NT2/D1 (cell line): ENCODE data around the gene KLK4.
A peak's percentile ranks its signal among the peaks of the same experiment; 100 is the strongest.

ENCODE experiments used
- DNase-seq: peaks from one replicate; pipeline ENCODE4 v3.0.0-alpha.2; 2011; ENCODE audit warnings: low read depth, low spot score
- H3K27me3 ChIP-seq: 2 replicates; pipeline ENCODE4 v1.6.0; 2011; ENCODE audit warnings: mild to moderate bottlenecking; ENCODE audit not compliant: insufficient read length, insufficient read depth
- H3K36me3 ChIP-seq: 2 replicates; pipeline ENCODE4 v1.6.1; 2011; ENCODE audit warnings: mild to moderate bottlenecking, low read length, mixed read lengths; ENCODE audit not compliant: insufficient read depth, insufficient read length
- H3K4me1 ChIP-seq: 2 replicates; pipeline ENCODE4 v1.5.1; 2011; ENCODE audit not compliant: insufficient read depth, insufficient read length
- H3K4me3 ChIP-seq: 2 replicates; pipeline ENCODE4 v1.5.1; 2011; ENCODE audit warnings: low read depth; ENCODE audit not compliant: insufficient read length
- H3K9ac ChIP-seq: 2 replicates; pipeline ENCODE4 v1.6.0; 2011; ENCODE audit warnings: low read depth; ENCODE audit not compliant: insufficient read length
- H3K9me3 ChIP-seq: 2 replicates; pipeline ENCODE4 v1.5.1; 2011; ENCODE audit warnings: mild to moderate bottlenecking, low read length; ENCODE audit not compliant: insufficient read depth
- SUZ12 ChIP-seq: IDR thresholded peaks from 2 replicates; pipeline ENCODE4 v1.6.1; 2011; ENCODE audit not compliant: insufficient read length, insufficient read depth; ENCODE audit errors: extremely low read depth
- YY1 ChIP-seq: IDR thresholded peaks from 2 replicates; pipeline ENCODE4 v1.6.1; 2011; ENCODE audit not compliant: insufficient read length, insufficient read depth
- ZNF274 ChIP-seq: IDR thresholded peaks from 2 replicates; pipeline ENCODE4 v1.6.1; 2011; ENCODE audit warnings: mild to moderate bottlenecking, low read depth, low read length

Gene KLK4

DNA sequence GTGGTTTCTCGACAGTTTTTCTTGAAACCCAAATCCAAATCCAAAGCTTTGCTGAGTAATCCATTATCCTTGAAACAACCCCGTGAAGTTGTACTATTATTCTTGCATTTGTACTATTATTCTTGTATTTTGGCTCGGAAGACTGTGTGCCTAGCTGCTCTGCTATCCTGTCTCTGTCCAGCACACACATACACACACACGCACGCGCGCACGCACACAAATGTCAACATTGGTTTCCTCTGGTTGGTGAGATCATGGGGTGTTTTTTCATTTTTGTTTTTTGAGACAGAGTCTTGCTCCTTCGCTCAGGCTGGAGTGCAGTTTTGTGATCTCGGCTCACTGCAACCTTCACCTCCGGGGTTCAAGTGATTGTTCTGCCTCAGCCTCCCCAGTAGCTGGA is 14.9 kb upstream of the KLK4 start:
- TF ChIP-seq YY1 (no peak), ZNF274 (no peak), SUZ12 (no peak)
- Histone ChIP-seq H3K4me1 (no peaks in the 10 kb centered on the region), H3K4me3 (no peak overlapping the region), H3K9ac (no peak overlapping the region), H3K36me3 (no peaks in the 10 kb centered on the region), H3K27me3 (peaks cover 13% of the 10 kb centered on the region), H3K9me3 (no peaks in the 10 kb centered on the region)
- DNase-seq = no peak

DNA sequence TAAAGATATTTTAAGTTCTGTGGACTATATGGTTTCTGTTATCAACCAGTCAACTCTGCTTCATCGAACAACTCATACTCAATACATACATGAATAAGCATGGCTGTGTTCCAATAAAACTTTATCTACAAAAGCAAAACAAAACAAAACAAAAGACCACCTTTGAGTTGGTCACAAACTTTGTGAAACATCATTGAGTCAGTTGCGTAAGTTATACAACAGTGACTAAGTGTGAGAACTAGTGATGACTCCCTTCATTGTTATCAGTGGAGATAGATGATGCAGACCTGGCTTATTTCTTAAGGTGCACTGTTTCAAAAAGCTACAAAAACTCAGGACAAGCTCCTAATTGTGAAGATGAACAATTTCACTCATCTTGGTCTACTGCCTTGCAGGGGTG is 14.5 kb upstream of the KLK4 start:
- DNase-seq = no peak
- H3K9me3 ChIP-seq = no peaks in the 10 kb centered on the region
- TF ChIP-seq YY1 = no peak
- no peak for TF ChIP-seq SUZ12
- no peak for TF ChIP-seq ZNF274
- no peaks in the 10 kb centered on the region for H3K36me3 ChIP-seq
- no peak overlapping the region for H3K4me3 ChIP-seq
- peaks cover 14% of the 10 kb centered on the region for H3K27me3 ChIP-seq
- no peaks in the 10 kb centered on the region for H3K4me1 ChIP-seq
- no peak overlapping the region for H3K9ac ChIP-seq

DNA sequence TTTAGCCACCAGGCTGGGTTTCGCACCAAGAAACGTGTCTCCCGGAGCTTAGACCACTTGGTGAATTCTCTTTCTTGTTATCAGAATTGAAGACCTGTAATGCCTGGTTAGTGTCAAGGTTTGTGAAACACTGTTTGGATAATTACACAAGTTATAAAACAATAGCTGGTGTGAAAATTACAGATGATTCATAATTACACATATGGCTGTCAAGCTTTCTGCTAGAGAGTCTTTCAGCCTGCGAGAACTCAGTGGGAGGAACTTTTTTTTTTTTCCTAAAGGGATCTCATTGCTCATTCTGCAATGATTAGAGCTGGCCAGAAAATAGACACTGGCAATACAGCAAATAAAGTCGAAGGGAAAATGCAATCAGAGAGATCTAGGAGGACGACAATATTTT is 13.4 kb upstream of the KLK4 start:
- TF ChIP-seq ZNF274 (no peak), YY1 (no peak), SUZ12 (no peak)
- no peak for DNase-seq
- H3K9ac ChIP-seq = no peak overlapping the region
- no peaks in the 10 kb centered on the region for H3K4me1 ChIP-seq
- peaks cover 15% of the 10 kb centered on the region for H3K27me3 ChIP-seq
- no peak overlapping the region for H3K4me3 ChIP-seq
- H3K9me3 ChIP-seq = no peaks in the 10 kb centered on the region
- H3K36me3 ChIP-seq = no peaks in the 10 kb centered on the region

DNA sequence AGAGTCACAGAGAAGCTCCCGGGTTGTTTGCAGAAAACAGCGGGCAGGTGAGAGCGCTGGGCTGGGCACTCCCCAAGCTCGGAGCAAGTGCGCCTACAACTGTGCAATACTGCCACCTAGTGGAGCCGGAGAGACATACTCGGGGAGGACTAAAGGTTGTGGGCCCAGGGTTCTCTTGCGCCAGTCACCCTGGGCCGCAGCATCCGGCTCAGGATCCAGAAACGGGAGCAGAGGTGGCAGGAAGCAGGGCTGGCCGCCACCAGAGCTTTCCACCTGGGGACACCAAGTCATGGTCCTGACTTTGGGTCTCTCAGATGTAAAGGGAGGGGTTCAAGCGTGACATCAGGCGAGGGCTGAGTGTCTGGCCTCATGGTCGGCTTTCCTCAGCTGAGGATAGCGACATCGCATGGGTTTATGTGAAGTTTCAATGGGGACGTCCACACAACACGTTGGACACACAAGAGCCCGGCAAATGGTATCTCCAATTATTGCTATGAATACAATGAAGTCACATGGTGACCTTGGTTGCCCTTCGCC is 11.2 kb upstream of the KLK4 start:
- no peak for TF ChIP-seq ZNF274
- TF ChIP-seq SUZ12 = no peak
- TF ChIP-seq YY1 = no peak
- Histone ChIP-seq H3K36me3 (no peaks in the 10 kb centered on the region), H3K4me3 (no peak overlapping the region), H3K9me3 (no peaks in the 10 kb centered on the region), H3K9ac (no peak overlapping the region), H3K4me1 (no peaks in the 10 kb centered on the region), H3K27me3 (peaks cover 20% of the 10 kb centered on the region)
- peak; percentile 72 for DNase-seq

DNA sequence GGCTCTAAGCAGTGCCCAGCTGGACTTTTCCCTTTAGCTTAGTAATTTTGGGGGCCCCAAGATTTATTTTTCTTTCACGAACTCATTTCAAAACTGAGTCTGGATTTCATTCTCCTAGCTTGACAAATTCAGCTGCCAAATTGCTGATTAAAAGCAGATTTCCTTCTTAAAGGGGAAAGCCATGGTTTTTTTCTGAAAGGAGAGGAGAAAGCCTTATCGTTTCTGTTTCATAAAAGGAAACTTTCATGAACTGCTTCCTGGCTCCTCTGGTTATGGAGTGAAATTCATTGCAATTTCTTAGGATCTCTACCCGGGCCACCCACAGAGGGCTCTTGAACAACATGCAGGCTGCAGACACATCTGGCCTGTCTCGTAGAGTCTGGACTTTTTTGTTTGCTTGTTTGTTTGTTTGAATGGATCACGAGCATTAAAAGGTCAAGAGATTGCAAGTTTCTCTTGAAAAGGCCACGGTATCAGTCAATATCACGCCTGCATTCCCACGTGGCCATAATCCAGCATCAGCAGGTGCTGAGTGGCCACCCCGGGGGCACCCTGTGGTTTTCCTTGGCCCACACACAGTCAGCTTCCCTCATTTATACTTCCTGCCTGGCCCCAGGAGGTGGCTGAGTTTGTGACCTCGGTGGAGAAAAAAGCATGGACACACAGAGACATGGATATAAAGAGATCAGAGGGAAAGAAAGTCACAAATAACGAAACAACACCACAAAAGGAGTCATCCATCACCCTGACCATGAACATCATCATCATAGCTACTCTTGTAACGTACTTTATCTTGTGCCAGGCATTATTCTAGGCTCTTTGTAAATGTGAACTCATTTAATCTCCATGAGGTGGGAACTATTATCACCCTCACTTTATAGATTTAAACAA is 10.5 kb upstream of the KLK4 start:
- H3K36me3 ChIP-seq = no peaks in the 10 kb centered on the region
- peaks cover 20% of the 10 kb centered on the region for H3K27me3 ChIP-seq
- H3K9ac ChIP-seq = no peak overlapping the region
- DNase-seq = no peak
- H3K4me1 ChIP-seq = no peaks in the 10 kb centered on the region
- H3K4me3 ChIP-seq = no peak overlapping the region
- no peaks in the 10 kb centered on the region for H3K9me3 ChIP-seq
- no peak for TF ChIP-seq ZNF274

DNA sequence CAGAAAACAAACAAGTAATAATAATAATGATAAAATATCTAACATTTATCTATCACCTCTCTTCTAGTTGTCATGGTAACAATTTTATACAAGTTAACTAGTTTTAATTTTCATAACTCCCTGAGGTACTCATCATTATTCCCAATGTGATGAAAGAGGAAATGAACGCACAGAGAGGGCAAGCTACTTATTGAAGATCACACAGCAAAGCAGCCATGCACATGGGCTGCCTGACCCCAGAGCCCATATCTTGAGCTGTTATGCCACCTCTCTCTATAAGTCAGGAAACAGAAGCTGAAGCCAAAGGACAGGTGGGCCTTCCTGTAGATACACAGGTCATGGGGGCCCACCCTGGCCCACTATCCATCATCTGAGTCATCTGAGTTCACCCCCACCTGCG is 4.9 kb upstream of the KLK4 start:
- TF ChIP-seq ZNF274 = no peak
- TF ChIP-seq SUZ12 = no peak
- TF ChIP-seq YY1 = no peak
- Histone ChIP-seq H3K27me3 (peaks cover 18% of the 10 kb centered on the region), H3K4me1 (no peaks in the 10 kb centered on the region)

More for the DNA sequence above, 4.9 kb upstream of the KLK4 start:
- no peaks in the 10 kb centered on the region for H3K36me3 ChIP-seq
- H3K9ac ChIP-seq = no peak overlapping the region
- no peak for DNase-seq
- no peaks in the 10 kb centered on the region for H3K9me3 ChIP-seq
- no peak overlapping the region for H3K4me3 ChIP-seq
